GM21367 (cell line): ENCODE measurements around the gene ATL3.
"Not testable (repeated sequence)": the region's sequence is repeated elsewhere in the genome, so short reads cannot be mapped to it uniquely, and the experiment has no call there.

ENCODE experiments used
- ATAC-seq: cut with Tn5 transposase; IDR thresholded peaks from one replicate; pipeline ENCODE4 v1.9.1; 2021; ENCODE audit not compliant: unreplicated experiment

The ATL3 gene

DNA sequence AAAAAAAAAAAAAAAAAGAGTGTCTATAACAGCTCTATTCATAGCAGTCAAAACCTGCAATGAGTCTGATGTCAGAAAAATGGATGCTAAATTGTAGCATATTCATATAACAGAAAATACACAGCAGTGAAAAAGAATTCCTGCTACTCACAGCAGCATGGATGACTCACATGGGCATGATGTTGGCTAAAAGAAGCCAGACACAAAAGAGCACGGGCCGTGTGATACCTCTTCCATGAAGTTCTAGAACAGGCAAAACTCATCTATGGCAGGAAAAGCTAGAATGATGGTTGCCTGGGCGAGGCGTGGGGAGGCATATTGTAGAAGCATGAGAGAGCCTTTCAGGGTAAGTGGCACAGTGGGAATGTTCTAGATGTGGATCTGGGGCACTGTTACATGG lies 75.9 kb downstream of the ATL3 start:
- no peak for ATAC-seq

DNA sequence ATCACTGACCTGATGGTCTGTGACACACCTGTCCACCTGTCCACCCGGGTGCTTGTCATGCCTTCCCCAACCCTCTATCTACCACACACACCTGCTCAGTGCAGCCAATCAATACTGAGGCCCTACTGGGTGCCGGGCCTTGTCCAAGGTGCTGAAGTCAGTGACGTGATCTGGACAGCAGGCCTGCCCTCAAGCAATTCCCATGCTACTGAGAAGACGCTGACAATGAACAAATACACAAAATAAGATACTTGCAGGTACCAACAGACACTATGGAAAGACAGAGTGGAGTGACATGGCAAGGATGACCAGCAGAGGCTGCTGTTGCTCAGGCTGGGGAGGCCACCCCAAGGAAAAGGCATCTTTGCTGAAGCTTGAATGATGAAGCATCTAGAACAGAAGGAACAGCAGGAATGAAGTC lies 78.2 kb downstream of the ATL3 start:
- no peak for ATAC-seq

- ATAC-seq = no peak
Observed at GRCh38 chr11:63590024-63590788, 81.0 kb downstream of the ATL3 start.

GRCh38 chr11:63589000-63589399 lies 82.2 kb downstream of the ATL3 start:
- no peak for ATAC-seq

DNA sequence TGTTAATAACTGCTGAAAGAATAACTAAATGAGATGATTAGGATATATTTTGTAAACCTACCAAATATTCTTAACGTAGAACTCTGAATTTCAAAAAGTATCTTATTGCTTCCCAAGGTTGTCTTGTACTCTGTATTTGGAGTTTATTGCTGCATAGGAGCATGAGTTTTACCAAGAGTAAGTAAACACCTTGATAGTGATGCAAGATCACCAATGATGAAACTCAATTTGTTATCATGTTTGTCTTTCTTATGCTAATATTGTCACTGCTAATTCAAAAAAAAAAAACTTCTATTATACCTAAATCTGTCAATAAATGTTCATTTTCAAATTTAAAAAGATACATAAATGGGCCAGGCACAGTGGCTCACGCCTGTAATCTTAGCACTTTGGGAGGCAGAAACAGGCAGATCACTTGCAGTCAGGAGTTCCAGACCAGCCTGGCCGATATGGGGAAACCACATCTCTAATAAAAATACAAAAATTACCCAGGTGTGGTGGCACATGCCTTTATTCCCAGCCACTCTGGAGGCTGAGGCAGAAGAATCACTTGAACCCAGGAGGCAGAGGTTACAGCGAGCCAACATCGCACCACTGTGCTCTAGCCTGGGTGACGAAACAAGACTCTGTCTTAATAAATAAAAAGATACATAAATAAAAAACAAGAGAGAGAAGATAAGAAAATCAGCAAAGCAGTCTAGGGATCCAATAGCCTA lies 84.6 kb downstream of the ATL3 start:
- ATAC-seq = no peak

DNA sequence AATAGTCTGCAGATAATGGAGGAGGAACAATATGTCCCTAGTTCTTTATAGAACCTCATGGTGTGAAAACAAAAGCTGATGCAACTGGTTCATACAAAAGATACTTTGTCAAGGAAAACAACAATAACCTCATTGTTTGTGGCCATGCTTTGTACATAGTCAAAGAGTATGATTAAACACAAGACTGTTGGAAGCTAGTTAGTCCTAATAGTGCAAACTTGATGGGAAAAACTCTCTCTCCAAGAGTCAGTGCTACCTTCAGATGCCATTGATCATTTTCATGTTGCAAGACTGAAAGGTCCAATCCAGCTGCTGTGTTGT lies 87.9 kb downstream of the ATL3 start:
- no peak for ATAC-seq

DNA sequence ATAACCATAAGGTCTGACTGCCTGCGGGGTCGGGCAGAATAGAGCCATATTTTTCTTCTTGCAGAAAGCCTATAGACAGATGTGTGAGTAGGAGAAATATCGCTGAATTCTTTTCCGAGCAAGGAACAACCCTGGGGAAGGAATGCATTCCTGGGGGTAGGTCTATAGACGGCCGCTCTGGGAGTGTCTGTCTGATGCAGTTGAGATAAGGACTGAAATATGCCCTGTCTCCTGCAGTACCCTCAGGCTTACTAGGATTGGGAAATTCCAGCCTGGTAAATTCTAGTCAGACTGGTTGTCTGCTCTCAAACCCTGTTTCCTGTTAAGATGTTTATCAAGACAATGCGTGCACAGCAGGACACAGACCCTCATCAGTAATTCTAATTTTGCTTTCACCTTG lies 90.0 kb downstream of the ATL3 start:
- not testable (repeated sequence) for ATAC-seq

DNA sequence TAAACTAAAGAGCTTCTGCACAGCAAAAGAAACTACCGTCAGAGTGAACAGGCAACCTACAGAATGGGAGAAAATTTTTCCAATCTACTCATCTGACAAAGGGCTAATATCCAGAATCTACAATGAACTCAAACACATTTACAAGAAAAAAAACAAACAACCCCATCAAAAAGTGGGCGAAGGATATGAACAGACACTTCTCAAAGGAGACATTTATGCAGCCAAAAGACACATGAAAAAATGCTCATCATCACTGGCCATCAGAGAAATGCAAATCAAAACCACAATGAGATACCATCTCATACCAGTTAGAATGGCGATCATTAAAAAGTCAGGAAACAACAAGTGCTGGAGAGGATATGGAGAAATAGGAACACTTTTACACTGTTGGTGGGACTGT lies 92.3 kb downstream of the ATL3 start:
- ATAC-seq = not testable (repeated sequence)

DNA sequence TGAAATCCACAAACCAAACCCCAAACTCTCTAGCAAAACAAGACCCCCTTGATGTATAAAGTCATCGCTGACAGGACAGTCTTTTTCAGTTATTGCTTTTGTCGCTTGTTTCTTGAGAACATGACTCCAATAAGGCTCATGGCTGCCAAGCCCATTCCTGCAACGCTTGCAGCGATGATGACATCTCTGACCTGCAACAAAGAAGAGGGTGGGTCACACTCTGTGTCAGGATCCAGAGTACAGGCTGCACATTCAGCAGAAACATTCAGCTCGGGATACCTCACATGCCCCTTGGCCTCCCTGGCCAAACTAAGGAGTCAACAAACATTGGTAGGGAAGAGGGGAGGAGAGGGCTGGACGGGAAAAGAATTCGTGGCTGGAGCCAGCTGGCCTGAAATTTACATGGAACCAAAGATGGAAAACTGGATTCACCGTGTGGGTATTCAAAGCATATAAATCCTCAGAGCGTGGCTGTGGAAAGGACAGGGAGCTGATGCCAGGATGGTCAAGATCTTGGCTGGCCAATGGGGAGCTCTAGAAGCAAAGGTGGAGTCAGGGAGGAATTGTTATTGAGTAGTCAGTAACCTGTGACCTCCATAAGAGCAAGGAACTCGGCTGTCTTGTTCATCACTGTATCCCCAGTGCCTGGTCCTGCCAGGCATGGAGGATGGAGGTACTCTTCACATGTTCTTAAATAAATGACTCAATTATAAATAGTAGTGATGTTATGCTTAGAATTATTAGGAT lies 96.1 kb downstream of the ATL3 start:
- ATAC-seq = no peak
